Muscle of leg (tissue), 11 donors: ENCODE data around the gene TTC23L. TPM values are rescaled to one million over a fixed set of nuclear protein-coding genes. Genes with fewer than 3 reads are reported as not detected.
A peak's percentile ranks its signal among the peaks of the same experiment; 100 is the strongest.

ENCODE experiments used
- DNase-seq: peaks from one replicate; pipeline ENCODE4 v3.0.0; 2013
- H3K27ac ChIP-seq: one replicate; pipeline ENCODE4 v1.5.1; 2013; ENCODE audit warnings: mild to moderate bottlenecking, low read length, control low read depth
- H3K27me3 ChIP-seq: one replicate; pipeline ENCODE4 v1.6.1; 2013; ENCODE audit warnings: low read length; ENCODE audit not compliant: control insufficient read depth, insufficient read depth
- H3K36me3 ChIP-seq: one replicate; pipeline ENCODE4 v1.6.1; 2013; ENCODE audit warnings: low read length; ENCODE audit not compliant: control insufficient read depth, insufficient read depth
- H3K4me1 ChIP-seq: one replicate; pipeline ENCODE4 v1.6.1; 2013; ENCODE audit warnings: low read length; ENCODE audit not compliant: control insufficient read depth, insufficient read depth
- H3K4me3 ChIP-seq: one replicate; pipeline ENCODE4 v1.5.1; 2013; ENCODE audit warnings: low read length, control low read depth
- H3K9me3 ChIP-seq: replicated peaks from 2 replicates; pipeline ENCODE4 v1.6.1; 2013; ENCODE audit warnings: low read depth, low read length; ENCODE audit not compliant: control insufficient read depth
- WGBS: methylation state at CpG from one replicate; pipeline ENCODE4 v1.1.5; 2013; ENCODE audit warnings: missing lambda C conversion rate; ENCODE audit not compliant: insufficient coverage; 5-methylcytosine and 5-hydroxymethylcytosine counted together
- polyA plus RNA-seq, 8 donors: library from polyadenylated mRNA; unstranded; fragments of 120-200 nt; gene quantifications; one replicate each; pipeline versions ENCODE4 v1.2.1 to v1.2.3, GENCODE V29; 2013; ENCODE audit warnings: inconsistent platforms in 1 of 8, low replicate concordance in 1 of 8; ENCODE audit not compliant: insufficient read length in 8 of 8, insufficient read depth in 1 of 8
- total RNA-seq: library from RNA; stranded (reverse); fragments of 120-200 nt; gene quantifications from one replicate; pipeline ENCODE4 v1.2.4, GENCODE V29; 2013

The TTC23L gene
- total and polyA plus RNA-seq, 9 donors: 0.12 to 0.68 (median 0.22) TPM

DNA sequence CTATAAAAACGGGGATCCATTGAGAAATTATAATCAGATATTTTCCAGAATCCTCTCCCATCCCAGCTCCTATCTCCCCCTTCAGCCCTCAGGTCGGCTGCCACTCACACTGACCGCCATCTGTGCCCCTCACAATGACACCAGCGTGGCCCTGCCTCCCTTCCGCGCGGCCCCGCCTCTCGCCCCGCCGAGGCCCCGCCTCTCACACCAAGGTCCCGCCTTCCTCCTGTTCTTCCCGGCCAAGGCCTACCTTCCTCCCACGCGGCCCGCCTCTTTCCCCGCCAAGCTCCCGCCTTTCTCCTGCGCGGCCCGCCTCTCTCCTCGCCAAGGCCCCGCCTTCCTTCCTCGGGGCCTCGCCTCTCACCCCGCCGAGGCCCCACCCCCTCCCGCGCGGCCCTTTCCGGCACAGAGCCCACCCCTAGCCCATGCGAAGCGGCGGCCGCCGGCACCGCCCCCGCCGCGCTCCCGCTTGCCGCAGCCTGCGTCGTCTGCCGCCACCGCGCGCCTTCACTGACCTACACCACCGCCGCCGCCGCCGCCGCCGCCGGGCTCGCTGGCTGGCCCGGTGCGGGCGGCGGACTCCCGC is 90.3 kb downstream of the TTC23L start, which contains the start of gene DNAJC21:
DNAJC21 (plus strand) TSS at position 426 of the 586 bp plus-strand sequence. CDS start 261 bp downstream, outside the sequence.
- peaks cover 11% of the 10 kb centered on the region for H3K36me3 ChIP-seq
- no peaks in the 10 kb centered on the region for H3K27me3 ChIP-seq
- peaks cover 3% of the 10 kb centered on the region for H3K4me1 ChIP-seq
- peak; percentile 99 for DNase-seq
- peak within 1 kb of the TSS; percentile 96 for H3K27ac ChIP-seq
- H3K4me3 ChIP-seq: peak within 1 kb of the TSS; percentile 89
- under 1% methylated on average over 55 of the region's 63 CpGs for WGBS
- no peaks in the 10 kb centered on the region for H3K9me3 ChIP-seq

DNA sequence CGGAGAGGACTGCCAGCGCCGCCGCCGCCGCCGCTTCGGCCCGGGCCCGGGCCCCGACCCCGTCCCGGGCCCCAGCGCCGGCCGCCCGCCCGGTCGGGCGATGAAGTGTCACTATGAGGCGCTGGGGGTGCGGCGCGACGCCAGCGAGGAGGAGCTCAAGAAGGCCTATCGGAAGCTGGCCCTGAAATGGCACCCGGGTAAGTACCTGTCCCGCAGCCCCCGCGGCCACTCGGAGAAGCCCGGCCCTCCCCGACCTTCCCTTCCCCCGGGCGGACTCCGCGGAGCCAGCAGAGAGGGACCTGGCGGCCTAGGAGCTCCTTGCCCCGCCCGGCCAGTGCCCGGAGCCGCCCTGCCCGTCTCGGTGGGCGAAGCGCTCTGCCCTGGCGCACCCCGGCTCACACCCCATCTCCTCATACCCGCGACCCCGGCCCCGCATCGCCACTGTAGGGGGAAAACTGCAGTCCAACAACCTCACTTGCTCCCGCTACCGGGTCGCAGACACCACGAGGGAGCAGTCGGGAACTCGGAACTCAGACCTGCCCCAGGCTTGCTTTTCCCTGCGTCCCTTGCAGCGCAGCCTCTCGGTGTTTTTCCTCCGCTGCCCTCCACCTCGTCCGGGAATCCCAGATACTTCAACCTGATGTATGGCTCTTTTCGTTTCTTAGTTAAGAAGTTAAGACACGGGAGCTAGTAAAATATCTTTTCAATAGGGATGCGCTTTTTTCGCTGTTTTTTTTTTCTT is 90.9 kb downstream of the TTC23L start:
- H3K9me3 ChIP-seq: no peaks in the 10 kb centered on the region
- H3K4me1 ChIP-seq: peaks cover 3% of the 10 kb centered on the region
- H3K27me3 ChIP-seq: no peaks in the 10 kb centered on the region
- H3K27ac ChIP-seq: peak overlapping the region; percentile 96
- H3K4me3 ChIP-seq: peak overlapping the region; percentile 89
- DNase-seq: peak; percentile 95
- peaks cover 11% of the 10 kb centered on the region for H3K36me3 ChIP-seq
- WGBS: under 1% methylated on average over 69 of the region's 70 CpGs

DNA sequence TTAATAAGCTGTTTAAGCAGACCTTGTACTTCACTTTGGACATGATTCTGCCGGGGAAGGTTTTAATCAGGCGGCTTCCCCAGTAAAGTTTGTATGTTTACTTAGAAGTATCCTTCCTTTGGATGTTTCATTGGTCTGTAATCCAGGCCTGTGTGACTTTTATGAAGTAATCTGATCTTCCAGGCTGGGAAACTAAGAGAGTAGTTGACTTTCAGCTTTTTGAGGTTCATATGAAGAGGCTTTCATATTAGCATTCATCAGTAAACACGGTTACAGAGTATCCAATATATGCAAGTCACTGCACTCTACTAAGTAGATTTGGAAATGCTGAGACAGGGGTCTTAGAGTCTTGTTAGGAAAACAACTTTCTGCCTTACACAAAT is 91.5 kb downstream of the TTC23L start:
- Histone ChIP-seq H3K27ac (peak overlapping the region; percentile 96), H3K4me3 (peak overlapping the region; percentile 89), H3K4me1 (peaks cover 3% of the 10 kb centered on the region), H3K27me3 (no peaks in the 10 kb centered on the region), H3K36me3 (peaks cover 11% of the 10 kb centered on the region), H3K9me3 (no peaks in the 10 kb centered on the region)
- no peak for DNase-seq
- no CpG with 5 or more reads among the region's 3 CpGs for WGBS

DNA sequence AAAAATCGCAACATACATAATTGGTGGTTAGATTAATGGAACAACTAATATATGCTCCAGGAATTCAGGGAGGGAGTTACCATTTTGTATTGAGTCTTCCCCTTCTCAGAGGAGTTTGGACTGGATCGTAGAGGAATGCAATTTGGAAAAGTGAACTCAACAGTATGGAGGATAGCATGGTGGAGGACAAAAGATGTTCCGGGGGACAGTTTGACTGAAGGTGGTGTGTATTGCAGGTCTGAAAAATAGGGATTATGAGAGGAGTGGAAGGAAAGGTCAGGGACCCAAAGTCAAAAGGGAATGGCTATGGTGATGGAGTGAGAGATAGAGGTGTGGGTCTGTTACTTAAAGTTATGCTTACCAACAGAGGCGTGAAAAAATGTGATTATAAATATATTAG is 91.9 kb downstream of the TTC23L start:
- H3K4me1 ChIP-seq: peaks cover 3% of the 10 kb centered on the region
- DNase-seq: no peak
- H3K27ac ChIP-seq: no peak overlapping the region
- no peaks in the 10 kb centered on the region for H3K27me3 ChIP-seq
- peaks cover 9% of the 10 kb centered on the region for H3K36me3 ChIP-seq
- no peaks in the 10 kb centered on the region for H3K9me3 ChIP-seq
- WGBS: 64% methylated on average over 2 of the region's 4 CpGs
- H3K4me3 ChIP-seq: peak overlapping the region; percentile 89

DNA sequence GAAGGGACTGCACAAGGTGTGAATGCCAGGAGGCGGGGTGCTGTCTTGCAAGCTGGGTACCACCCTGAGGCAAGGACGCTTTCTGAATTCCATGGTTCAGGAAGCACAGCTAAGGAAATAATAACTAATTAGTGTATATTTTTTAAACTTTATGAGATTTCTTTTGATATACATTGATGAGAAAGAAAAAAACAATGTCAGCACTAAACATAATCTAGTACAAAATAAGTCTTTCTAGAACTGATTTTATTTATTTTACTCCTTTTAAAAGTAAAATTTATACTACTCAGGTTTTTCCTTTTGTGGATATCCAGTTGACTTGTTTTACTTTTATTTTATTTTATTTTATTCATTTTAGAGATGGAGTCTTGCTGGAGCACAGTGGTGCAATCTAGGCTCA is 94.0 kb downstream of the TTC23L start:
- H3K27ac ChIP-seq: no peak overlapping the region
- no peaks in the 10 kb centered on the region for H3K27me3 ChIP-seq
- peaks cover 3% of the 10 kb centered on the region for H3K4me1 ChIP-seq
- H3K4me3 ChIP-seq: no peak overlapping the region
- H3K36me3 ChIP-seq: peaks cover 21% of the 10 kb centered on the region
- no CpG with 5 or more reads among the region's 2 CpGs for WGBS
- H3K9me3 ChIP-seq: no peaks in the 10 kb centered on the region
- no peak for DNase-seq

DNA sequence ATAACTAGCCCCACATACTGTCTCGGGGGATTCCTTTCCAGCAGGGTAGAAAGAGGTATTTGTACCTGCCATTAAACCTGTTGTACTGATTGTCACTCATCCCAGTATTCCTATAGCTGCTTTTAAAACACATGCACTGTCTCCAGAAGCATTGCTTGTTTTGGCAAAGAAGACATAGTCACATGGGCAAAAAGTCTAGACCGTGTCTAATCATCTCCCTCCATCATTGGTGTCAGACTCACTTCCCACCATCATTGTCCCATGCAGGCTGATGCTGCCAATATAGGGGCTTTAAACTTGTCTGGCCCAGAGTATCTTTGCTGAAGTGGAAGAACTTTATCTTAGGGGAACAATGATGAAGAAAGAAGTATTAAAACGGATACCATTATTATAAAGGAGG is 103.0 kb downstream of the TTC23L start:
- 100% methylated on average over 1 of the region's 3 CpGs for WGBS
- Histone ChIP-seq H3K27me3 (no peaks in the 10 kb centered on the region), H3K4me1 (no peaks in the 10 kb centered on the region), H3K9me3 (no peaks in the 10 kb centered on the region), H3K36me3 (peaks cover 49% of the 10 kb centered on the region), H3K27ac (no peak overlapping the region), H3K4me3 (no peak overlapping the region)
- DNase-seq: no peak

DNA sequence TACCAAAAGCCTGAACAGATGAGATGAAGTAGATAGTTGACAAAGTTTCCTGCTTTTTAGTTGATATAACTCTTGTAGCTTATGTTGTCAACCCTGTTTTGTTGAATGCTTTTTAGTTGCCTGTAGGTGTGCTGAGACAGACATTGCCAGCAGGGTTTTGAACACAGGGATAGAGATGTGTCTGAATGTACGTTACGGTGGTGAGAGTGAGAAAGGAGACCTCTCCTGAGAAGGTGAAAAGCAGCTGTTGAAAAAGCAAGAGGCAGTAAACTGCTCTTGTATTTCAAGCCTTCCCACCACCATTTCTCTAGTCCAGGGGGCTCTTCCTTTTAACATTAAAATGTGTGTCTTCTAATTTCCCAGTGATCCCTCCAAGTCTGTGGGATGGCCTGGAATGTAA is 105.1 kb downstream of the TTC23L start:
- H3K9me3 ChIP-seq: no peaks in the 10 kb centered on the region
- H3K4me3 ChIP-seq: no peak overlapping the region
- no peaks in the 10 kb centered on the region for H3K27me3 ChIP-seq
- no peak overlapping the region for H3K27ac ChIP-seq
- no peak for DNase-seq
- H3K36me3 ChIP-seq: peaks cover 34% of the 10 kb centered on the region
- 100% methylated on average over 1 of the region's 2 CpGs for WGBS
- no peaks in the 10 kb centered on the region for H3K4me1 ChIP-seq

DNA sequence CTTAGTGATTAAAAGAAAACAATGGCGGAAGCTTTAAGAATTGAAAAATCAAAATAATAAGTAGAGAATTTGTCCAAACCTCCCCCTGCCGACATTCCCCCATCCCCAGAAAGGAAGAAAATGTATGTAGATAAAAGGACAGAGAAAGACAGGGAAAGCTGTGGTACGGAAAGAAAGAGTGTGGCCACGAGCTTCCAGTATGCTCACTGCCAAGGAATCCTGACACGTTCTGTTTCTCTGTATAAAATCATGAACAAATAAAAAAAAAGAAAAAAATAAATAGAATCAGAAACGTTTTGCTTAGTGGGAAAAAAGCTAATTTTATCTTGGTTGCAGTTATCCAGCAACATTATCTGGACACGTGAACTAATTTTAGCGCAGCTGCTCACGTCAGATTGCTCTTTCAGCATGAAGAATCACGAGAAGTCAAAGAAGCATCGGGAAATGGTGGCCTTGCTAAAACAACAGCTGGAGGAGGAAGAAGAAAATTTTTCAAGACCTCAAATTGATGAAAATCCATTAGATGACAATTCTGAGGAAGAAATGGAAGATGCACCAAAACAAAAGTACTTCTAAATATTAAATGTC is 105.6 kb downstream of the TTC23L start:
- no peaks in the 10 kb centered on the region for H3K4me1 ChIP-seq
- no peaks in the 10 kb centered on the region for H3K9me3 ChIP-seq
- no peak overlapping the region for H3K27ac ChIP-seq
- no peak for DNase-seq
- WGBS: 77% methylated on average over 4 of the region's 11 CpGs
- H3K27me3 ChIP-seq: no peaks in the 10 kb centered on the region
- H3K36me3 ChIP-seq: peaks cover 36% of the 10 kb centered on the region
- no peak overlapping the region for H3K4me3 ChIP-seq
